GM12875 (cell line): Measurements from ENCODE around the gene NXT1.

ENCODE experiments used
- H3K4me3 ChIP-seq: one replicate; pipeline ENCODE4 v1.5.1; 2011; ENCODE audit warnings: low read depth, low read length, control low read depth
- CTCF ChIP-seq: IDR thresholded peaks from 2 replicates; pipeline ENCODE4 v1.5.1; 2011; ENCODE audit warnings: low read depth, mild to moderate bottlenecking, control low read depth, inconsistent platforms, low read length, moderate library complexity, borderline replicate concordance; ENCODE audit not compliant: insufficient read depth

NXT1 gene

GRCh38 chr20:23327617-23328333, 22.8 kb upstream of the NXT1 start:
- H3K4me3 ChIP-seq = no peak overlapping the region
- TF ChIP-seq CTCF = no peak

- H3K4me3 ChIP-seq = no peak overlapping the region
- TF ChIP-seq CTCF = no peak
Measured at GRCh38 chr20:23331450-23332350, 18.9 kb upstream of the NXT1 start.

GRCh38 chr20:23332467-23332866, 18.1 kb upstream of the NXT1 start:
- no peak overlapping the region for H3K4me3 ChIP-seq
- no peak for TF ChIP-seq CTCF

GRCh38 chr20:23334111-23334510, 16.5 kb upstream of the NXT1 start:
- no peak for TF ChIP-seq CTCF
- no peak overlapping the region for H3K4me3 ChIP-seq

GRCh38 chr20:23335521-23335920, 15.1 kb upstream of the NXT1 start:
- no peak overlapping the region for H3K4me3 ChIP-seq
- TF ChIP-seq CTCF = no peak

- TF ChIP-seq CTCF = no peak
- H3K4me3 ChIP-seq = no peak overlapping the region
Measured at GRCh38 chr20:23336476-23336875, 14.1 kb upstream of the NXT1 start.
